Gastrocnemius medialis (tissue), 4 donors: ENCODE measurements around the gene SLC25A29. TPM values are rescaled to one million over a fixed set of nuclear protein-coding genes. Genes with fewer than 3 reads are reported as not detected.

Experiments
- ATAC-seq, 2 donors: fragments of 150-250 bp; one replicate each; pipeline ENCODE4 v1.9.1; 2016
- DNase-seq, 2 donors: peaks; one replicate each; pipeline ENCODE4 v3.0.0-alpha.2; 2019
- H3K27ac ChIP-seq, 4 donors: fragments of 200-600 bp; sonication (generic); 1 replicate in 1 of 4; 2 replicates in 3 of 4; pipeline ENCODE4 v1.5.1; 2016 to 2018; ENCODE audit warnings: mild to moderate bottlenecking in 2 of 4, moderate library complexity in 1 of 4
- H3K27me3 ChIP-seq, 3 donors: fragments of 200-600 bp; sonication (generic) in 2 of 3; 1 replicate in 1 of 3; 2 replicates in 2 of 3; pipeline versions ENCODE4 v1.5.1 to v1.6.0; 2016 to 2019; ENCODE audit warnings: mild to moderate bottlenecking in 1 of 3, moderate library complexity in 1 of 3
- H3K36me3 ChIP-seq, 2 donors: fragments of 200-600 bp; sonication (generic) in 1 of 2; one replicate each; pipeline ENCODE4 v1.5.1; 2017 to 2018
- H3K4me1 ChIP-seq, 2 donors: fragments of 200-600 bp; sonication (generic) in 1 of 2; one replicate each; pipeline ENCODE4 v1.5.1; 2016 to 2017; ENCODE audit warnings: mild to moderate bottlenecking in 2 of 2
- H3K4me3 ChIP-seq, 4 donors: fragments of 200-600 bp; sonication (generic) in 3 of 4; 1 replicate in 1 of 4; 2 replicates in 3 of 4; pipeline ENCODE4 v1.5.1; 2016 to 2019; ENCODE audit warnings: mild to moderate bottlenecking in 2 of 4
- H3K9me3 ChIP-seq, 3 donors: fragments of 200-600 bp; sonication (generic) in 2 of 3; 1 replicate in 1 of 3; 2 replicates in 2 of 3; pipeline ENCODE4 v1.5.1; 2016 to 2019
- CTCF ChIP-seq, 5 experiments: fragments of 450-650 bp in 3 of 5; fragments of 200-600 bp in 2 of 5; sonication (generic) in 2 of 5; IDR thresholded peaks in 4 of 5; conservative IDR thresholded peaks in 1 of 5; 1 replicate in 4 of 5; 2 replicates in 1 of 5; pipeline ENCODE4 v1.5.1; 2016 to 2019; ENCODE audit warnings: antibody characterized with exemption in 5 of 5, mild to moderate bottlenecking in 3 of 5, moderate library complexity in 3 of 5
- POLR2A ChIP-seq, 2 donors: fragments of 450-650 bp; IDR thresholded peaks; one replicate each; pipeline ENCODE4 v1.6.1; 2017; ENCODE audit warnings: antibody characterized with exemption in 2 of 2, mild to moderate bottlenecking in 2 of 2, moderate library complexity in 2 of 2
- in situ Hi-C, 4 donors: fragments of 200-750 bp; cut with MboI; loops; one replicate each; pipeline versions ENCODE4 v1.15.0 to v1.8.0; 2017; ENCODE audit warnings: low sequenced_read_pairs in 4 of 4
- intact Hi-C: fragments of 100-400 bp; cut with DNase I; formaldehyde crosslinking; loops from one replicate; pipeline ENCODE4 v1.15.1; 2023; ENCODE audit warnings: low total_unique reads
- total RNA-seq, 4 donors: library from RNA; depleted of rRNA; stranded (reverse); fragments of >200 nt; gene quantifications; one replicate each; pipeline versions ENCODE4 v1.1.0 to v1.2.3, GENCODE V29; 2016

SLC25A29 gene
- total RNA-seq, 4 donors from 2014 or later = 9.0 to 17.4 (median 13.4) TPM

- H3K27ac ChIP-seq = peak overlapping the region; percentile 93 to 98 (median 95)
Measured at GRCh38 chr14:100307766-100308426, 1.7 kb upstream of the SLC25A29 start.

GRCh38 chr14:100306998-100307765 is 938 bp upstream of the SLC25A29 start:
- Histone ChIP-seq H3K27me3 (no peaks in the 10 kb centered on the region), H3K27ac (peak overlapping the region; percentile 93 to 98 (median 95)), H3K4me1 (peaks cover 10 to 27% of the 10 kb centered on the region in 2 donors), H3K9me3 (no peaks in the 10 kb centered on the region), H3K4me3 (peak overlapping the region; percentile 79 to 99 (median 96)), H3K36me3 (no peaks in the 10 kb centered on the region)
- intact Hi-C loops (loop anchor here (1.0 to 2.0 kb wide), 2 partner anchors 66 to 69 kb away; partner anchors contain the start of gene WDR25), in situ Hi-C loops (no loop called here)
- TF ChIP-seq CTCF (IDR thresholded peaks at IDR 0.05 in 4 of 5, conservative IDR thresholded peaks at IDR 0.05 in 1 of 5) (no peak), POLR2A (IDR thresholded peaks at IDR 0.05) (no peak)
- DNase-seq (no peak), ATAC-seq (peak; percentile 34 to 35)

More at GRCh38 chr14:100307766-100308426, 1.7 kb upstream of the SLC25A29 start:
- H3K4me1 ChIP-seq = peaks cover 13 to 28% of the 10 kb centered on the region in 2 donors
- H3K4me3 ChIP-seq = peak overlapping the region; percentile 79 to 99 (median 96)
- H3K9me3 ChIP-seq = no peaks in the 10 kb centered on the region
- H3K27me3 ChIP-seq = no peaks in the 10 kb centered on the region
- no peak for DNase-seq
- no peaks in the 10 kb centered on the region for H3K36me3 ChIP-seq
- TF ChIP-seq POLR2A (IDR thresholded peaks at IDR 0.05) (no peak), CTCF (IDR thresholded peaks at IDR 0.05 in 4 of 5, conservative IDR thresholded peaks at IDR 0.05 in 1 of 5) (no peak)
- in situ Hi-C loops = no loop called here
- ATAC-seq = no peak
- intact Hi-C loops = loop anchor here (2.0 kb wide), 1 partner anchor 67 kb away; no protein-coding TSS in a partner anchor

GRCh38 chr14:100305324-100306100 is 732 bp downstream of the SLC25A29 start:
- DNase-seq = peak in 1 of 2 donors; percentile 36
- intact Hi-C loops (loop anchor here (1.0 to 2.0 kb wide), 3 partner anchors 21 to 71 kb away; partner anchors contain the start of gene WDR25), in situ Hi-C loops (no loop called here)
- ATAC-seq = peak; percentile 6 to 14
- H3K27ac ChIP-seq = peak overlapping the region; percentile 79 to 96 (median 94)
- TF ChIP-seq CTCF (IDR thresholded peaks at IDR 0.05 in 4 of 5, conservative IDR thresholded peaks at IDR 0.05 in 1 of 5) (no peak), POLR2A (IDR thresholded peaks at IDR 0.05) (no peak)
- peaks cover 10 to 27% of the 10 kb centered on the region in 2 donors for H3K4me1 ChIP-seq
- H3K36me3 ChIP-seq = no peaks in the 10 kb centered on the region
- H3K27me3 ChIP-seq = no peaks in the 10 kb centered on the region
- H3K9me3 ChIP-seq = no peaks in the 10 kb centered on the region
- H3K4me3 ChIP-seq = peak overlapping the region; percentile 68 to 98 (median 87)

- Histone ChIP-seq H3K36me3 (no peaks in the 10 kb centered on the region), H3K9me3 (no peaks in the 10 kb centered on the region), H3K27ac (peak overlapping the region; percentile 79 to 96 (median 94)), H3K27me3 (no peaks in the 10 kb centered on the region), H3K4me1 (peaks cover 10 to 27% of the 10 kb centered on the region in 2 donors), H3K4me3 (peak overlapping the region; percentile 68 to 98 (median 87))
- intact Hi-C loops (loop anchor here (2.0 kb wide), 1 partner anchor 20 kb away; no protein-coding TSS in a partner anchor), in situ Hi-C loops (no loop called here)
- no peak for DNase-seq
- TF ChIP-seq POLR2A (IDR thresholded peaks at IDR 0.05) (no peak), CTCF (IDR thresholded peaks at IDR 0.05 in 4 of 5, conservative IDR thresholded peaks at IDR 0.05 in 1 of 5) (no peak)
- no peak for ATAC-seq
Measured at GRCh38 chr14:100304825-100305323, 1.4 kb downstream of the SLC25A29 start.
